Measurements from ENCODE around the gene GPR139. TPM values are rescaled to one million over a fixed set of nuclear protein-coding genes. Genes with fewer than 3 reads are reported as not detected.

GPR139 gene
- total and polyA plus RNA-seq, 4 donors: not detected

GRCh38 chr16:20042848-20043247 is 30.8 kb downstream of the GPR139 start:
- ATAC-seq (ENCODE audit: low FRiP score) (no peak), DNase-seq (no peak)
- Histone ChIP-seq H3K4me1 (ENCODE audit: control insufficient read depth in 1 of 2, insufficient read depth in 2 of 2, low read length in 2 of 2) (no peaks in the 10 kb centered on the region), H3K4me3 (ENCODE audit: low read length in 2 of 2) (no peak overlapping the region), H3K27me3 (ENCODE audit: control insufficient read depth in 1 of 2, insufficient read depth in 2 of 2, low read length in 1 of 2) (peaks cover 0 to 2% of the 10 kb centered on the region in 2 donors), H3K27ac (ENCODE audit: low read depth in 1 of 2, low read length in 2 of 2) (no peak overlapping the region), H3K36me3 (ENCODE audit: control insufficient read depth in 1 of 2, insufficient read depth in 2 of 2, low read length in 1 of 2) (no peaks in the 10 kb centered on the region), H3K9me3 (ENCODE audit: control insufficient read depth, low read length) (peaks cover 4% of the 10 kb centered on the region)
- intact Hi-C loops (cut with DNase I): no loop called here
- 71 to 75% methylated on average over 2 of the region's 2 CpGs for WGBS, 2 donors

- Histone ChIP-seq H3K4me1 (ENCODE audit: control insufficient read depth in 1 of 2, insufficient read depth in 2 of 2, low read length in 2 of 2) (no peaks in the 10 kb centered on the region), H3K36me3 (ENCODE audit: control insufficient read depth in 1 of 2, insufficient read depth in 2 of 2, low read length in 1 of 2) (no peaks in the 10 kb centered on the region), H3K4me3 (ENCODE audit: low read length in 2 of 2) (no peak overlapping the region), H3K9me3 (ENCODE audit: control insufficient read depth, low read length) (peaks cover 4% of the 10 kb centered on the region), H3K27ac (ENCODE audit: low read depth in 1 of 2, low read length in 2 of 2) (no peak overlapping the region), H3K27me3 (ENCODE audit: control insufficient read depth in 1 of 2, insufficient read depth in 2 of 2, low read length in 1 of 2) (peaks cover 0 to 2% of the 10 kb centered on the region in 2 donors)
- ATAC-seq (ENCODE audit: low FRiP score) (no peak), DNase-seq (no peak)
- WGBS, 2 donors: 74 to 75% methylated on average over 4 of the region's 4 CpGs
- intact Hi-C loops (cut with DNase I): no loop called here
These were observed 31.6 kb downstream of the GPR139 start for GRCh38 chr16:20041924-20042596.

DNA sequence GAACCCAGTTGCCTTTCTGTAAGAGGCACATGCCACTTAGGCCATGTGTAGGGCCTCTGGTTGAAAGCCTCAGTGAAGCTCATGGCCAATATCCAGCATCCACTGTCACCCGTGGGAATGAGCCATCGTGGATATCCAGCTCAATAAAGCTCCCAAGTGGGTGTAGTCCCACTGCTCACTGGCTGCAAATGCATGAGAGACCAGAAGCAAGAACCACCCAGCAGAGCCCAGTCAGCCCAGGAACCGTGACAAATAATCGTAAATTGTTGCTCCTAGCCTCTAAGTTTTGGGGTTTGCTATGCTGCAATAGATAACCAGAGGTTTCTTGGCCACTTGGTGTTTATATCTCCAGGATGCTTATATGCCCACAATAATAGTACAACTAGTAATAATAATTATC is 33.7 kb downstream of the GPR139 start:
- H3K9me3 ChIP-seq (ENCODE audit: control insufficient read depth, low read length): peaks cover 4% of the 10 kb centered on the region
- H3K27me3 ChIP-seq (ENCODE audit: control insufficient read depth in 1 of 2, insufficient read depth in 2 of 2, low read length in 1 of 2): peaks cover 0 to 3% of the 10 kb centered on the region in 2 donors
- intact Hi-C loops (cut with DNase I): no loop called here
- H3K36me3 ChIP-seq (ENCODE audit: control insufficient read depth in 1 of 2, insufficient read depth in 2 of 2, low read length in 1 of 2): no peaks in the 10 kb centered on the region
- ATAC-seq (ENCODE audit: low FRiP score) (no peak), DNase-seq (no peak)
- WGBS, 2 donors: 63 to 72% methylated on average over 4 of the region's 4 CpGs
- H3K4me1 ChIP-seq (ENCODE audit: control insufficient read depth in 1 of 2, insufficient read depth in 2 of 2, low read length in 2 of 2): no peaks in the 10 kb centered on the region
- no peak overlapping the region for H3K27ac ChIP-seq (ENCODE audit: low read depth in 1 of 2, low read length in 2 of 2)
- H3K4me3 ChIP-seq (ENCODE audit: low read length in 2 of 2): no peak overlapping the region

- 79% methylated on average over 3 of the region's 3 CpGs for WGBS, 2 donors
- intact Hi-C loops (cut with DNase I): no loop called here
- DNase-seq (no peak), ATAC-seq (ENCODE audit: low FRiP score) (no peak)
- no peaks in the 10 kb centered on the region for H3K4me1 ChIP-seq (ENCODE audit: control insufficient read depth in 1 of 2, insufficient read depth in 2 of 2, low read length in 2 of 2)
- no peak overlapping the region for H3K27ac ChIP-seq (ENCODE audit: low read depth in 1 of 2, low read length in 2 of 2)
- H3K4me3 ChIP-seq (ENCODE audit: low read length in 2 of 2): no peak overlapping the region
- no peaks in the 10 kb centered on the region for H3K27me3 ChIP-seq (ENCODE audit: control insufficient read depth in 1 of 2, insufficient read depth in 2 of 2, low read length in 1 of 2)
- H3K36me3 ChIP-seq (ENCODE audit: control insufficient read depth in 1 of 2, insufficient read depth in 2 of 2, low read length in 1 of 2): no peaks in the 10 kb centered on the region
- peaks cover 2% of the 10 kb centered on the region for H3K9me3 ChIP-seq (ENCODE audit: control insufficient read depth, low read length)
These were observed 44.1 kb downstream of the GPR139 start for GRCh38 chr16:20029611-20030010.

- DNase-seq (no peak), ATAC-seq (ENCODE audit: low FRiP score) (no peak)
- Histone ChIP-seq H3K4me1 (ENCODE audit: control insufficient read depth in 1 of 2, insufficient read depth in 2 of 2, low read length in 2 of 2) (no peaks in the 10 kb centered on the region), H3K36me3 (ENCODE audit: control insufficient read depth in 1 of 2, insufficient read depth in 2 of 2, low read length in 1 of 2) (no peaks in the 10 kb centered on the region), H3K4me3 (ENCODE audit: low read length in 2 of 2) (no peak overlapping the region), H3K27ac (ENCODE audit: low read depth in 1 of 2, low read length in 2 of 2) (no peak overlapping the region), H3K9me3 (ENCODE audit: control insufficient read depth, low read length) (peaks cover 2% of the 10 kb centered on the region), H3K27me3 (ENCODE audit: control insufficient read depth in 1 of 2, insufficient read depth in 2 of 2, low read length in 1 of 2) (no peaks in the 10 kb centered on the region)
- intact Hi-C loops (cut with DNase I): no loop called here
- 29 to 46% methylated on average over 2 of the region's 2 CpGs for WGBS, 2 donors
These were observed 47.2 kb downstream of the GPR139 start for GRCh38 chr16:20026361-20027072.

- Histone ChIP-seq H3K4me1 (ENCODE audit: control insufficient read depth in 1 of 2, insufficient read depth in 2 of 2, low read length in 2 of 2) (no peaks in the 10 kb centered on the region), H3K27ac (ENCODE audit: low read depth in 1 of 2, low read length in 2 of 2) (no peak overlapping the region), H3K27me3 (ENCODE audit: control insufficient read depth in 1 of 2, insufficient read depth in 2 of 2, low read length in 1 of 2) (no peaks in the 10 kb centered on the region), H3K9me3 (ENCODE audit: control insufficient read depth, low read length) (peaks cover 1% of the 10 kb centered on the region), H3K36me3 (ENCODE audit: control insufficient read depth in 1 of 2, insufficient read depth in 2 of 2, low read length in 1 of 2) (no peaks in the 10 kb centered on the region), H3K4me3 (ENCODE audit: low read length in 2 of 2) (no peak overlapping the region)
- WGBS, 2 donors: 1 to 2% methylated on average over 1 of the region's 1 CpG
- intact Hi-C loops (cut with DNase I): no loop called here
- DNase-seq (no peak), ATAC-seq (ENCODE audit: low FRiP score) (no peak)
These were observed 50.5 kb downstream of the GPR139 start for GRCh38 chr16:20023190-20023589.

GRCh38 chr16:20020976-20021375 is 52.7 kb downstream of the GPR139 start:
- H3K36me3 ChIP-seq (ENCODE audit: control insufficient read depth in 1 of 2, insufficient read depth in 2 of 2, low read length in 1 of 2): no peaks in the 10 kb centered on the region
- no peak overlapping the region for H3K4me3 ChIP-seq (ENCODE audit: low read length in 2 of 2)
- DNase-seq (no peak), ATAC-seq (ENCODE audit: low FRiP score) (no peak)
- WGBS, 2 donors: 74 to 85% methylated on average over 2 of the region's 2 CpGs
- H3K9me3 ChIP-seq (ENCODE audit: control insufficient read depth, low read length): peaks cover 1% of the 10 kb centered on the region
- H3K27me3 ChIP-seq (ENCODE audit: control insufficient read depth in 1 of 2, insufficient read depth in 2 of 2, low read length in 1 of 2): no peaks in the 10 kb centered on the region
- intact Hi-C loops (cut with DNase I): no loop called here
- H3K27ac ChIP-seq (ENCODE audit: low read depth in 1 of 2, low read length in 2 of 2): no peak overlapping the region
- no peaks in the 10 kb centered on the region for H3K4me1 ChIP-seq (ENCODE audit: control insufficient read depth in 1 of 2, insufficient read depth in 2 of 2, low read length in 2 of 2)

DNA sequence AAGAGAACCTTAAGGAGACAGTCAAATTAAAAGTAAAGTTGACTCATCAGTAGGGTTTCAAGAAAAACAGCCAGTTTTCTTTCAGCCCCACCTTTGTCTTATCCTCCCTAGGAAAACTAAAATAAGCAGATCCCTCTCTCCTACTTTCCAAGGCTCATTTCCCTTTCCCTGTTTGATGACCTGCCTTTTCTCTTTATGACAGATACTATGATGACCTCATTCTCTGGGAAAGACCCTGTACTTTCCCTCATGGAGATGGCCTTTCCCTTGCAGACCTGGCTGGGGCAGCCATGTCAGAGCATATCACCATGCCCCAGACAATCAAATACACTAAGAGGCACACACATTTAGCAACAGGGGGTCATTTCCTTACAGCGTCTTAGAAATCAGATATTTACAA is 53.6 kb downstream of the GPR139 start:
- ATAC-seq (ENCODE audit: low FRiP score): no peak
- DNase-seq: no peak
- Histone ChIP-seq H3K27me3 (ENCODE audit: control insufficient read depth in 1 of 2, insufficient read depth in 2 of 2, low read length in 1 of 2) (no peaks in the 10 kb centered on the region), H3K4me3 (ENCODE audit: low read length in 2 of 2) (no peak overlapping the region), H3K27ac (ENCODE audit: low read depth in 1 of 2, low read length in 2 of 2) (no peak overlapping the region), H3K36me3 (ENCODE audit: control insufficient read depth in 1 of 2, insufficient read depth in 2 of 2, low read length in 1 of 2) (no peaks in the 10 kb centered on the region), H3K9me3 (ENCODE audit: control insufficient read depth, low read length) (peaks cover 1% of the 10 kb centered on the region), H3K4me1 (ENCODE audit: control insufficient read depth in 1 of 2, insufficient read depth in 2 of 2, low read length in 2 of 2) (no peaks in the 10 kb centered on the region)
- intact Hi-C loops (cut with DNase I): no loop called here
- WGBS, 2 donors: 43 to 57% methylated on average over 1 of the region's 1 CpG

GRCh38 chr16:20016234-20016633 is 57.5 kb downstream of the GPR139 start:
- Histone ChIP-seq H3K9me3 (ENCODE audit: control insufficient read depth, low read length) (peaks cover under 1% of the 10 kb centered on the region), H3K27ac (ENCODE audit: low read depth in 1 of 2, low read length in 2 of 2) (no peak overlapping the region), H3K27me3 (ENCODE audit: control insufficient read depth in 1 of 2, insufficient read depth in 2 of 2, low read length in 1 of 2) (no peaks in the 10 kb centered on the region), H3K4me3 (ENCODE audit: low read length in 2 of 2) (no peak overlapping the region), H3K36me3 (ENCODE audit: control insufficient read depth in 1 of 2, insufficient read depth in 2 of 2, low read length in 1 of 2) (no peaks in the 10 kb centered on the region), H3K4me1 (ENCODE audit: control insufficient read depth in 1 of 2, insufficient read depth in 2 of 2, low read length in 2 of 2) (no peaks in the 10 kb centered on the region)
- intact Hi-C loops (cut with DNase I): no loop called here
- ATAC-seq (ENCODE audit: low FRiP score) (no peak), DNase-seq (no peak)
- WGBS, 2 donors: 32 to 39% methylated on average over 7 of the region's 7 CpGs
